GM12878 (cell line): ENCODE data around the gene MARCHF4. TPM values are rescaled to one million over a fixed set of nuclear protein-coding genes. Genes with fewer than 3 reads are reported as not detected.

ENCODE experiments used
- ATAC-seq: fragments of 200-7000 bp; cut with Tn5 transposase; 3 replicates; pipeline ENCODE4 v1.9.1; 2020; ENCODE audit warnings: mild to moderate bottlenecking, moderate library complexity
- BruUV-seq: library from RNA; stranded (reverse); fragments of 400-500 nt; replicated peaks from 2 replicates; lab custom pipeline; 2021; lab: Mats Ljungman, UMichigan
- CTCF ChIA-PET: fragments of 300-600 bp; sonication (Branson Sonifier 250); formaldehyde crosslinking; extraction: SDS; loops from one replicate; lab custom pipeline; 2021; ENCODE audit warnings: inconsistent platforms; lab: Yijun Ruan, JAX
- POLR2A ChIA-PET: fragments of 350-600 bp; formaldehyde crosslinking; extraction: SDS; loops from one replicate; lab custom pipeline; 2021; ENCODE audit warnings: inconsistent platforms; lab: Charles Lee
- RAD21 ChIA-PET: fragments of 300-600 bp; sonication (Branson Sonifier 250); formaldehyde crosslinking; loops from one replicate; lab custom pipeline; 2023; ENCODE audit warnings: antibody characterized with exemption; ENCODE audit not compliant: unreplicated experiment; lab: Charles Lee
- SMC1A ChIA-PET: fragments of 300-600 bp; sonication (Branson Sonifier 250); formaldehyde crosslinking; loops from one replicate; lab custom pipeline; 2023; ENCODE audit not compliant: unreplicated experiment, uncharacterized antibody; lab: Charles Lee
- DNase-seq: peaks from one replicate; pipeline ENCODE4 v3.0.0-alpha.2; 2011; ENCODE audit warnings: low read depth, low spot score
- FAIRE-seq: peaks from 3 replicates; lab custom pipeline; 2011; peaks lifted over from hg19 to GRCh38; lab: Jason Lieb, UNC
- H2AFZ ChIP-seq: 2 replicates; pipeline ENCODE4 v1.6.0; 2011; ENCODE audit warnings: low read depth, low read length, control low read depth; ENCODE audit not compliant: control insufficient read depth
- H3K27ac ChIP-seq: 2 replicates; pipeline ENCODE4 v1.5.1; 2011; ENCODE audit warnings: control low read depth; ENCODE audit not compliant: control insufficient read depth, insufficient read depth
- H3K27me3 ChIP-seq, 2 experiments: replicated peaks in 1 of 2; 2 replicates each; pipeline versions ENCODE4 v1.6.0 to v1.6.1; 2011; ENCODE audit warnings: low read length in 1 of 2; ENCODE audit not compliant: control insufficient read depth in 2 of 2, insufficient read depth in 2 of 2
- H3K36me3 ChIP-seq, 2 experiments: 2 replicates each; pipeline ENCODE4 v1.5.1; 2011; ENCODE audit warnings: low read length in 1 of 2; ENCODE audit not compliant: control insufficient read depth in 2 of 2, insufficient read depth in 2 of 2
- H3K4me1 ChIP-seq: 2 replicates; pipeline ENCODE4 v1.6.1; 2011; ENCODE audit warnings: mild to moderate bottlenecking, low read length, moderate library complexity, mixed read lengths; ENCODE audit not compliant: control insufficient read depth, insufficient read depth
- H3K4me2 ChIP-seq: 2 replicates; pipeline ENCODE4 v1.6.0; 2011; ENCODE audit warnings: control low read depth; ENCODE audit not compliant: control insufficient read depth, insufficient read depth
- H3K4me3 ChIP-seq: fragments of 200-600 bp; sonication (generic); 2 replicates; pipeline ENCODE4 v1.5.1; 2016
- H3K79me2 ChIP-seq: 2 replicates; pipeline ENCODE4 v1.6.0; 2011; ENCODE audit warnings: low read length; ENCODE audit not compliant: control insufficient read depth, insufficient read depth
- H3K9ac ChIP-seq: 2 replicates; pipeline ENCODE4 v1.8.0; 2011; ENCODE audit warnings: low read length, control low read depth, mixed read lengths; ENCODE audit not compliant: control insufficient read depth, insufficient read depth
- H3K9me3 ChIP-seq: replicated peaks from 3 replicates; pipeline ENCODE4 v1.5.1; 2011; ENCODE audit warnings: mild to moderate bottlenecking, low read length; ENCODE audit not compliant: control insufficient read depth, insufficient read depth
- H4K20me1 ChIP-seq: 2 replicates; pipeline ENCODE4 v1.6.0; 2011; ENCODE audit not compliant: control insufficient read depth, insufficient read depth
- ASH2L ChIP-seq: fragments of 300-600, 200-600 bp; sonication (generic); IDR thresholded peaks from 2 replicates; pipeline ENCODE4 v1.6.1; 2017; ENCODE audit warnings: low read depth, mild to moderate bottlenecking, borderline replicate concordance
- ATF2 ChIP-seq: IDR thresholded peaks from 2 replicates; pipeline ENCODE4 v1.6.1; 2012; ENCODE audit warnings: low read length, inconsistent platforms
- BCL11A ChIP-seq: IDR thresholded peaks from 2 replicates; pipeline ENCODE4 v1.6.1; 2011; ENCODE audit warnings: low read depth, low read length
- BMI1 ChIP-seq: fragments of 450-650 bp; IDR thresholded peaks from 2 replicates; pipeline ENCODE4 v1.6.1; 2016; ENCODE audit warnings: mild to moderate bottlenecking, moderate library complexity, borderline replicate concordance
- CBFB ChIP-seq: IDR thresholded peaks from 2 replicates; pipeline ENCODE4 v1.6.1; 2016; ENCODE audit warnings: antibody characterized with exemption, low read depth
- JUND ChIP-seq: IDR thresholded peaks from 2 replicates; pipeline ENCODE4 v1.6.1; 2012; ENCODE audit warnings: low read depth, mild to moderate bottlenecking, low read length, improper control_type of control experiment, moderate library complexity
- MAX ChIP-seq: IDR thresholded peaks from 2 replicates; pipeline ENCODE4 v1.6.1; 2012; ENCODE audit warnings: low read depth, low read length, improper control_type of control experiment
- MLLT1 ChIP-seq: fragments of 450-650 bp; IDR thresholded peaks from 2 replicates; pipeline ENCODE4 v1.6.1; 2016; ENCODE audit warnings: mild to moderate bottlenecking
- NKRF ChIP-seq: fragments of 450-650 bp; conservative IDR thresholded peaks from 2 replicates; pipeline ENCODE4 v1.6.1; 2017; ENCODE audit warnings: mild to moderate bottlenecking, moderate library complexity
- RAD51 ChIP-seq: fragments of 450-650 bp; IDR thresholded peaks from 2 replicates; pipeline ENCODE4 v1.6.1; 2016; ENCODE audit warnings: moderate library complexity, mild to moderate bottlenecking, inconsistent platforms
- WRNIP1 ChIP-seq: IDR thresholded peaks from 2 replicates; pipeline ENCODE4 v1.6.1; 2011; ENCODE audit warnings: low read depth, low read length, improper control_type of control experiment, borderline replicate concordance
- YBX1 ChIP-seq: fragments of 450-650 bp; IDR thresholded peaks from 2 replicates; pipeline ENCODE4 v1.6.1; 2016; ENCODE audit warnings: antibody characterized with exemption
- ZNF592 ChIP-seq: fragments of 450-650 bp; IDR thresholded peaks from 2 replicates; pipeline ENCODE4 v1.6.1; 2017; ENCODE audit warnings: mild to moderate bottlenecking, moderate library complexity
- in situ Hi-C: fragments of 300-500 bp; cut with MboI; formaldehyde crosslinking; loops from 9 replicates; pipeline ENCODE4 v1.14.3; 2018; ENCODE audit warnings: mixed read lengths
- intact Hi-C: fragments of 100-400 bp; cut with micrococcal nuclease; formaldehyde crosslinking; loops from one replicate; pipeline ENCODE4 v1.14.2; 2022; ENCODE audit not compliant: unreplicated experiment
- polyA plus RNA-seq, 11 experiments: library from polyadenylated mRNA; depleted of rRNA in 4 of 11; unstranded in 6 of 11; stranded (reverse) in 5 of 11; fragments of >200 nt; fragmentation: Nextera tagmentation in 4 of 11; fragmentation: Illumina TruSeq in 1 of 11; extraction: Ambion mirVana in 4 of 11; extraction: Trizol in 1 of 11; gene quantifications; 1 replicate in 1 of 11; 2 replicates in 10 of 11; pipeline versions ENCODE4 v1.2.1 to v1.2.3, GENCODE V29; 2011 to 2016; ENCODE audit warnings: inconsistent platforms in 2 of 11, missing spikeins in 2 of 11, low read depth in 1 of 11
- total RNA-seq, 4 experiments: library from RNA; depleted of rRNA in 3 of 4; stranded (reverse); fragments of >200 nt in 3 of 4; fragmentation: Illumina TruSeq in 1 of 4; extraction: Trizol in 1 of 4; gene quantifications; 2 replicates each; pipeline versions ENCODE4 v1.2.1 to v1.2.3, GENCODE V29; 2013 to 2021

MARCHF4 gene
- total and polyA plus RNA-seq, 10 of the 15 experiments (the other 5 are each of a cell fraction or from before 2014, with no cell fraction given): not detected

- TF ChIP-seq MAX (no peak), YBX1 (no peak), MLLT1 (no peak), BCL11A (no peak), NKRF (no peak), CBFB (no peak), JUND (no peak), ASH2L (no peak)
Measured at GRCh38 chr2:216375286-216375685, 3.0 kb upstream of the MARCHF4 start (continued).

GRCh38 chr2:216373896-216374295, 1.6 kb upstream of the MARCHF4 start:
- Histone ChIP-seq H3K4me2 (no peak overlapping the region), H2AFZ (no peak overlapping the region), H3K4me3 (no peak overlapping the region), H3K36me3 (no peaks in the 10 kb centered on the region), H3K27me3 (peaks cover 4 to 6% of the 10 kb centered on the region in 2 experiments; a peak in 3 of 4 replicates), H3K9ac (no peak overlapping the region), H4K20me1 (no peaks in the 10 kb centered on the region), H3K79me2 (no peaks in the 10 kb centered on the region), H3K4me1 (no peaks in the 10 kb centered on the region), H3K9me3 (no peaks in the 10 kb centered on the region), H3K27ac (no peak overlapping the region)
- ChIA-PET SMC1A (no interaction called here), POLR2A (interaction anchor here (0.7 kb wide), 1 partner anchor 27 kb away, joined by 5 read pairs; no protein-coding TSS in a partner anchor), CTCF (no interaction called here), RAD21 (no interaction called here)
- ATAC-seq (no peak), DNase-seq (no peak), FAIRE-seq (no peak)
- intact Hi-C loops: no loop called here
- no TSS peak for BruUV-seq
- in situ Hi-C loops: no loop called here
- TF ChIP-seq ZNF592 (no peak), BMI1 (no peak), ATF2 (no peak), WRNIP1 (no peak), RAD51 (no peak), ASH2L (no peak)
